GM23338 (cell line): ENCODE results near the gene ARHGAP1.

Experiments
- CTCF ChIP-seq, 2 experiments: fragments of 200-600 bp in 1 of 2; sonication (generic) in 1 of 2; conservative IDR thresholded peaks; 2 replicates each; pipeline versions ENCODE4 v1.5.1 to v1.6.1; 2016 to 2017; ENCODE audit warnings: antibody characterized with exemption in 2 of 2, low read depth in 2 of 2, mild to moderate bottlenecking in 2 of 2, moderate library complexity in 1 of 2
- EZH2 ChIP-seq: fragments of 200-600 bp; sonication (generic); IDR thresholded peaks from one replicate; pipeline ENCODE4 v1.8.0; 2017; ENCODE audit warnings: antibody characterized with exemption, mild to moderate bottlenecking, low read depth; ENCODE audit not compliant: unreplicated experiment
- POLR2AphosphoS5 ChIP-seq: IDR thresholded peaks from 2 replicates; pipeline ENCODE4 v1.6.1; 2016; ENCODE audit warnings: antibody characterized with exemption, low read depth

- TF ChIP-seq CTCF (conservative IDR thresholded peaks at IDR 0.05; ENCODE audit: low read depth in 2 of 2) (no peak), POLR2AphosphoS5 (no peak), EZH2 (no peak)
Measured at GRCh38 chr11:46665356-46665755, 35.1 kb downstream of the ARHGAP1 start.
